Fibroblast of villous mesenchyme (primary cell): ENCODE data around the gene IRX4. TPM values are rescaled to one million over a fixed set of nuclear protein-coding genes. Genes with fewer than 3 reads are reported as not detected.

ENCODE experiments used
- DNase-seq: peaks from one replicate; pipeline ENCODE4 v3.0.0-alpha.2; 2010; ENCODE audit warnings: low read depth
- H3K4me3 ChIP-seq: 2 replicates; pipeline ENCODE4 v1.5.1; 2011; ENCODE audit warnings: low read depth, mild to moderate bottlenecking, low read length
- CTCF ChIP-seq: IDR thresholded peaks from 2 replicates; pipeline ENCODE4 v1.5.1; 2012; ENCODE audit warnings: low read depth, mild to moderate bottlenecking, low read length; ENCODE audit not compliant: insufficient read depth
- total RNA-seq: library from RNA; depleted of rRNA; stranded (reverse); fragments of >200 nt; gene quantifications from 2 replicates; pipeline ENCODE4 v1.2.3, GENCODE V29; 2012

IRX4 gene
- total RNA-seq, 1 donor: not detected

GRCh38 chr5:1926471-1927341, 44.0 kb upstream of the IRX4 start:
- DNase-seq: no peak
- H3K4me3 ChIP-seq: no peak overlapping the region
- no peak for TF ChIP-seq CTCF

DNA sequence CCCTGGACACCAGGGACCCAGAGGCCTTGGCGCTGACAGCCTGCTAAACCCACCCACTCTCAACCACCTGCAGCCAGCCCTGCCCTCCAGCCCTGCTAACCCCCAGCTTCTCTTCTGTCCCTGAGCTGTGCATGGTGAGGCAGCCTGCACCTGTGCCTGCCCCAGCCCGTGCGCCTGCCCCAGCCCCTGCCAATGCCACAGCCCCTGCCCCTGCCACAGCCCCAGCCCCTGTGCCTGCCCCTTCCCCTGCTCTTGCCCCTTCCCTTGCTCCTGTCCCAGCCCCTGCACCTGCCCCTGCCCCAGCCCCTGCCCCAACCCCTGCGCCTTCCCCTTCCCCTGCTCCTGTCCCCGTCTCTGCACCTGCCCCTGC, 43.3 kb upstream of the IRX4 start:
- no peak overlapping the region for H3K4me3 ChIP-seq
- no peak for DNase-seq
- no peak for TF ChIP-seq CTCF

GRCh38 chr5:1925111-1926070, 42.7 kb upstream of the IRX4 start:
- no peak for DNase-seq
- no peak overlapping the region for H3K4me3 ChIP-seq
- no peak for TF ChIP-seq CTCF

- no peak for DNase-seq
- no peak for TF ChIP-seq CTCF
- no peak overlapping the region for H3K4me3 ChIP-seq
Observed at GRCh38 chr5:1923766-1924165, 41.0 kb upstream of the IRX4 start.

- TF ChIP-seq CTCF: no peak
- no peak overlapping the region for H3K4me3 ChIP-seq
- DNase-seq: no peak
Observed at GRCh38 chr5:1923341-1923740, 40.6 kb upstream of the IRX4 start.

DNA sequence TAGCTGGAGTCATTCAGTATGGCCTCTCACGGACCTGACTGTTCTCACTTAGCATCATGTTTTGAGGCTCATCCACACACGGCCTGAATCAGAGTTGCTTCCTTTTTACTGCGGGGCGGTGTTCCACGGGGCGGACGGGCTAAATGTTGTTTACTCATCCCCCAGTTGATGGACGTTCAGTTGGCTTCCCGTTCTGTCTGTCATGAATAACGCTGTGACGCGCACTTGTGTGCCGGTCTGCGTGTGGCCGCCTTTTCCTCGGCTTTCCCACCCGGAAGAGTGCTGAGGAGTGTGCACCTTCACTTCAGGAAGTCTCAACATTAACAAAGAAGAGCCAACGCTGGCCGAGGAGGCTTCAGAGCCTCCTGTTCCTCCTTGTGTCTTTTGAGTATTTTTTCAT, 39.0 kb upstream of the IRX4 start:
- no peak overlapping the region for H3K4me3 ChIP-seq
- no peak for TF ChIP-seq CTCF
- DNase-seq: no peak
